Measurements from ENCODE around the gene CHRND.

CHRND gene

GRCh38 chr2:232539298-232540231 is 13.6 kb downstream of the CHRND start, which contains the start of gene CHRNG:
CHRNG (plus strand) TSS chr2:232539692; CDS start chr2:232539748, 56 bp downstream.
- ATAC-seq: no peak
- H3K4me1 Mint-ChIP-seq: peaks cover 37% of the 10 kb centered on the region
- peaks cover 10% of the 10 kb centered on the region for H3K36me3 Mint-ChIP-seq
- H3K27me3 Mint-ChIP-seq: peaks cover 48% of the 10 kb centered on the region
- H3K9me3 Mint-ChIP-seq: peaks cover 3% of the 10 kb centered on the region
- H3K27ac Mint-ChIP-seq: no peak within 1 kb of the TSS
- no peak within 1 kb of the TSS for H3K4me3 Mint-ChIP-seq

- no peak overlapping the region for H3K27ac Mint-ChIP-seq
- peaks cover 3% of the 10 kb centered on the region for H3K9me3 Mint-ChIP-seq
Measured at GRCh38 chr2:232540441-232541041, 14.6 kb downstream of the CHRND start.

GRCh38 chr2:232541195-232541960 is 15.4 kb downstream of the CHRND start:
- peaks cover 38% of the 10 kb centered on the region for H3K4me1 Mint-ChIP-seq
- H3K36me3 Mint-ChIP-seq: peaks cover 18% of the 10 kb centered on the region
- H3K27me3 Mint-ChIP-seq: peaks cover 29% of the 10 kb centered on the region
- H3K9me3 Mint-ChIP-seq: peaks cover under 1% of the 10 kb centered on the region
- peak; percentile 22 for ATAC-seq
- no peak overlapping the region for H3K27ac Mint-ChIP-seq
- no peak overlapping the region for H3K4me3 Mint-ChIP-seq

More at GRCh38 chr2:232540441-232541041, 14.6 kb downstream of the CHRND start:
- peaks cover 37% of the 10 kb centered on the region for H3K4me1 Mint-ChIP-seq
- H3K27me3 Mint-ChIP-seq: peaks cover 38% of the 10 kb centered on the region
- H3K36me3 Mint-ChIP-seq: peaks cover 15% of the 10 kb centered on the region
- H3K4me3 Mint-ChIP-seq: no peak overlapping the region
- ATAC-seq: no peak

GRCh38 chr2:232541961-232542714 is 16.2 kb downstream of the CHRND start:
- no peak for ATAC-seq
- Mint-ChIP-seq H3K4me3 (no peak overlapping the region), H3K27ac (no peak overlapping the region), H3K36me3 (peaks cover 23% of the 10 kb centered on the region), H3K4me1 (peaks cover 42% of the 10 kb centered on the region), H3K9me3 (no peaks in the 10 kb centered on the region), H3K27me3 (peaks cover 22% of the 10 kb centered on the region)

GRCh38 chr2:232542715-232543467 is 16.9 kb downstream of the CHRND start:
- Mint-ChIP-seq H3K27ac (no peak overlapping the region), H3K4me1 (peaks cover 44% of the 10 kb centered on the region), H3K9me3 (no peaks in the 10 kb centered on the region), H3K4me3 (no peak overlapping the region), H3K27me3 (peaks cover 16% of the 10 kb centered on the region), H3K36me3 (peaks cover 23% of the 10 kb centered on the region)
- ATAC-seq: no peak

GRCh38 chr2:232543491-232543890 is 17.5 kb downstream of the CHRND start:
- no peak for ATAC-seq
- Mint-ChIP-seq H3K4me1 (peaks cover 46% of the 10 kb centered on the region), H3K36me3 (peaks cover 24% of the 10 kb centered on the region), H3K27me3 (peaks cover 10% of the 10 kb centered on the region), H3K4me3 (no peak overlapping the region), H3K27ac (no peak overlapping the region), H3K9me3 (no peaks in the 10 kb centered on the region)

GRCh38 chr2:232543928-232544631 is 18.1 kb downstream of the CHRND start:
- ATAC-seq: no peak
- H3K9me3 Mint-ChIP-seq: no peaks in the 10 kb centered on the region
- H3K27me3 Mint-ChIP-seq: peaks cover 5% of the 10 kb centered on the region
- no peak overlapping the region for H3K4me3 Mint-ChIP-seq
- peaks cover 44% of the 10 kb centered on the region for H3K4me1 Mint-ChIP-seq
- H3K36me3 Mint-ChIP-seq: peaks cover 27% of the 10 kb centered on the region
- H3K27ac Mint-ChIP-seq: no peak overlapping the region

GRCh38 chr2:232544674-232545073 is 18.7 kb downstream of the CHRND start:
- Mint-ChIP-seq H3K27ac (no peak overlapping the region), H3K27me3 (no peaks in the 10 kb centered on the region), H3K4me1 (peaks cover 45% of the 10 kb centered on the region), H3K9me3 (no peaks in the 10 kb centered on the region), H3K36me3 (peaks cover 27% of the 10 kb centered on the region), H3K4me3 (no peak overlapping the region)
- ATAC-seq: no peak

GRCh38 chr2:232545511-232546375 is 19.8 kb downstream of the CHRND start:
- Mint-ChIP-seq H3K4me3 (no peak overlapping the region), H3K27ac (no peak overlapping the region), H3K9me3 (no peaks in the 10 kb centered on the region), H3K36me3 (peaks cover 27% of the 10 kb centered on the region), H3K27me3 (no peaks in the 10 kb centered on the region), H3K4me1 (peaks cover 42% of the 10 kb centered on the region)
- ATAC-seq: no peak

GRCh38 chr2:232547991-232548390 is 22.0 kb downstream of the CHRND start:
- no peak overlapping the region for H3K27ac Mint-ChIP-seq
- ATAC-seq: no peak
- peaks cover 27% of the 10 kb centered on the region for H3K36me3 Mint-ChIP-seq
- H3K4me1 Mint-ChIP-seq: peaks cover 42% of the 10 kb centered on the region
- H3K9me3 Mint-ChIP-seq: no peaks in the 10 kb centered on the region
- H3K27me3 Mint-ChIP-seq: no peaks in the 10 kb centered on the region
- H3K4me3 Mint-ChIP-seq: no peak overlapping the region

- peaks cover 60% of the 10 kb centered on the region for H3K4me1 Mint-ChIP-seq
- no peak for ATAC-seq
Measured at GRCh38 chr2:232549655-232550353, 23.8 kb downstream of the CHRND start.

More at GRCh38 chr2:232549655-232550353, 23.8 kb downstream of the CHRND start:
- Mint-ChIP-seq H3K9me3 (no peaks in the 10 kb centered on the region), H3K27me3 (no peaks in the 10 kb centered on the region), H3K27ac (peak overlapping the region; percentile 99), H3K4me3 (peak overlapping the region; percentile 100), H3K36me3 (peaks cover 27% of the 10 kb centered on the region)

Measured in stimulated activated memory B cell treated with anti-CD40 and anti-IgM and Interleukin-4, amounts not matched to agents 10 μg/mL and 1 μg/mL and 100 μg/mL, for 72 hours (primary cell).